Measurements from ENCODE around the gene HIPK3. TPM values are rescaled to one million over a fixed set of nuclear protein-coding genes. Genes with fewer than 3 reads are reported as not detected.

HIPK3 gene
- total and polyA plus RNA-seq, 2 experiments from 2014 or later: 5.5 to 29.8 TPM

GRCh38 chr11:33383075-33383919 lies 126.1 kb downstream of the HIPK3 start:
- Histone ChIP-seq H3K4me3 (no peak overlapping the region), H3K27ac (ENCODE audit: low read depth) (no peak overlapping the region), H3K4me2 (no peak overlapping the region), H4K20me1 (replicated peaks; ENCODE audit: insufficient read depth) (no peaks in the 10 kb centered on the region; the same call in 1 of the 2 replicates), H2AFZ (no peak overlapping the region), H3K27me3 (ENCODE audit: insufficient read depth) (peaks cover 12% of the 10 kb centered on the region), H3K79me2 (replicated peaks; ENCODE audit: insufficient read depth) (no peaks in the 10 kb centered on the region), H3F3A (replicated peaks; ENCODE audit: low read depth) (no peaks in the 10 kb centered on the region), H3K4me1 (ENCODE audit: insufficient read depth) (no peaks in the 10 kb centered on the region), H3K9me2 (ENCODE audit: insufficient read depth) (no peaks in the 10 kb centered on the region), H3K36me3 (ENCODE audit: insufficient read depth) (no peaks in the 10 kb centered on the region; the same call in 1 of the 2 replicates)
- no peak overlapping the region for H3K4me3 Mint-ChIP-seq
- no peak for DNase-seq (ENCODE audit: low spot score)
- H3K4me1 Mint-ChIP-seq: peaks cover 3% of the 10 kb centered on the region; the same call in 2 of the 3 replicates
- 0 out of 3 replicates have a peak, but pooled peaks cover 3% of the 10 kb centered on the region for H3K36me3 Mint-ChIP-seq (ENCODE audit: low read depth)
- ATAC-seq: no peak
- H3K27ac Mint-ChIP-seq: no peak overlapping the region
- TF ChIP-seq STAT1 (IDR thresholded peaks at IDR 0.05; ENCODE audit: unreplicated experiment) (no peak), JUNB (IDR thresholded peaks at IDR 0.05; ENCODE audit: unreplicated experiment) (no peak), ZNF114 (CRISPR knock-in tag; IDR thresholded peaks at IDR 0.05) (no peak), CREB1 (CRISPR knock-in tag; IDR thresholded peaks at IDR 0.05; ENCODE audit: low read depth) (no peak), REST (IDR thresholded peaks at IDR 0.05; ENCODE audit: unreplicated experiment) (no peak), POLR2AphosphoS5 (IDR thresholded peaks at IDR 0.05; ENCODE audit: low read depth) (no peak), EZH2 (IDR thresholded peaks at IDR 0.05; ENCODE audit: low read depth, unreplicated experiment) (no peak), NANOG (IDR thresholded peaks at IDR 0.05; ENCODE audit: borderline replicate concordance) (no peak), ZNF331 (CRISPR knock-in tag; IDR thresholded peaks at IDR 0.05; ENCODE audit: low read depth) (no peak), EZH2phosphoT487 (IDR thresholded peaks at IDR 0.05; ENCODE audit: unreplicated experiment) (no peak)
- TF ChIP-seq, protein P1, sequence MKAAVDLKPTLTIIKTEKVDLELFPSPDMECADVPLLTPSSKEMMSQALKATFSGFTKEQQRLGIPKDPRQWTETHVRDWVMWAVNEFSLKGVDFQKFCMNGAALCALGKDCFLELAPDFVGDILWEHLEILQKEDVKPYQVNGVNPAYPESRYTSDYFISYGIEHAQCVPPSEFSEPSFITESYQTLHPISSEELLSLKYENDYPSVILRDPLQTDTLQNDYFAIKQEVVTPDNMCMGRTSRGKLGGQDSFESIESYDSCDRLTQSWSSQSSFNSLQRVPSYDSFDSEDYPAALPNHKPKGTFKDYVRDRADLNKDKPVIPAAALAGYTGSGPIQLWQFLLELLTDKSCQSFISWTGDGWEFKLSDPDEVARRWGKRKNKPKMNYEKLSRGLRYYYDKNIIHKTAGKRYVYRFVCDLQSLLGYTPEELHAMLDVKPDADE (IDR thresholded peaks at IDR 0.05): no peak
- TF ChIP-seq, protein P2, sequence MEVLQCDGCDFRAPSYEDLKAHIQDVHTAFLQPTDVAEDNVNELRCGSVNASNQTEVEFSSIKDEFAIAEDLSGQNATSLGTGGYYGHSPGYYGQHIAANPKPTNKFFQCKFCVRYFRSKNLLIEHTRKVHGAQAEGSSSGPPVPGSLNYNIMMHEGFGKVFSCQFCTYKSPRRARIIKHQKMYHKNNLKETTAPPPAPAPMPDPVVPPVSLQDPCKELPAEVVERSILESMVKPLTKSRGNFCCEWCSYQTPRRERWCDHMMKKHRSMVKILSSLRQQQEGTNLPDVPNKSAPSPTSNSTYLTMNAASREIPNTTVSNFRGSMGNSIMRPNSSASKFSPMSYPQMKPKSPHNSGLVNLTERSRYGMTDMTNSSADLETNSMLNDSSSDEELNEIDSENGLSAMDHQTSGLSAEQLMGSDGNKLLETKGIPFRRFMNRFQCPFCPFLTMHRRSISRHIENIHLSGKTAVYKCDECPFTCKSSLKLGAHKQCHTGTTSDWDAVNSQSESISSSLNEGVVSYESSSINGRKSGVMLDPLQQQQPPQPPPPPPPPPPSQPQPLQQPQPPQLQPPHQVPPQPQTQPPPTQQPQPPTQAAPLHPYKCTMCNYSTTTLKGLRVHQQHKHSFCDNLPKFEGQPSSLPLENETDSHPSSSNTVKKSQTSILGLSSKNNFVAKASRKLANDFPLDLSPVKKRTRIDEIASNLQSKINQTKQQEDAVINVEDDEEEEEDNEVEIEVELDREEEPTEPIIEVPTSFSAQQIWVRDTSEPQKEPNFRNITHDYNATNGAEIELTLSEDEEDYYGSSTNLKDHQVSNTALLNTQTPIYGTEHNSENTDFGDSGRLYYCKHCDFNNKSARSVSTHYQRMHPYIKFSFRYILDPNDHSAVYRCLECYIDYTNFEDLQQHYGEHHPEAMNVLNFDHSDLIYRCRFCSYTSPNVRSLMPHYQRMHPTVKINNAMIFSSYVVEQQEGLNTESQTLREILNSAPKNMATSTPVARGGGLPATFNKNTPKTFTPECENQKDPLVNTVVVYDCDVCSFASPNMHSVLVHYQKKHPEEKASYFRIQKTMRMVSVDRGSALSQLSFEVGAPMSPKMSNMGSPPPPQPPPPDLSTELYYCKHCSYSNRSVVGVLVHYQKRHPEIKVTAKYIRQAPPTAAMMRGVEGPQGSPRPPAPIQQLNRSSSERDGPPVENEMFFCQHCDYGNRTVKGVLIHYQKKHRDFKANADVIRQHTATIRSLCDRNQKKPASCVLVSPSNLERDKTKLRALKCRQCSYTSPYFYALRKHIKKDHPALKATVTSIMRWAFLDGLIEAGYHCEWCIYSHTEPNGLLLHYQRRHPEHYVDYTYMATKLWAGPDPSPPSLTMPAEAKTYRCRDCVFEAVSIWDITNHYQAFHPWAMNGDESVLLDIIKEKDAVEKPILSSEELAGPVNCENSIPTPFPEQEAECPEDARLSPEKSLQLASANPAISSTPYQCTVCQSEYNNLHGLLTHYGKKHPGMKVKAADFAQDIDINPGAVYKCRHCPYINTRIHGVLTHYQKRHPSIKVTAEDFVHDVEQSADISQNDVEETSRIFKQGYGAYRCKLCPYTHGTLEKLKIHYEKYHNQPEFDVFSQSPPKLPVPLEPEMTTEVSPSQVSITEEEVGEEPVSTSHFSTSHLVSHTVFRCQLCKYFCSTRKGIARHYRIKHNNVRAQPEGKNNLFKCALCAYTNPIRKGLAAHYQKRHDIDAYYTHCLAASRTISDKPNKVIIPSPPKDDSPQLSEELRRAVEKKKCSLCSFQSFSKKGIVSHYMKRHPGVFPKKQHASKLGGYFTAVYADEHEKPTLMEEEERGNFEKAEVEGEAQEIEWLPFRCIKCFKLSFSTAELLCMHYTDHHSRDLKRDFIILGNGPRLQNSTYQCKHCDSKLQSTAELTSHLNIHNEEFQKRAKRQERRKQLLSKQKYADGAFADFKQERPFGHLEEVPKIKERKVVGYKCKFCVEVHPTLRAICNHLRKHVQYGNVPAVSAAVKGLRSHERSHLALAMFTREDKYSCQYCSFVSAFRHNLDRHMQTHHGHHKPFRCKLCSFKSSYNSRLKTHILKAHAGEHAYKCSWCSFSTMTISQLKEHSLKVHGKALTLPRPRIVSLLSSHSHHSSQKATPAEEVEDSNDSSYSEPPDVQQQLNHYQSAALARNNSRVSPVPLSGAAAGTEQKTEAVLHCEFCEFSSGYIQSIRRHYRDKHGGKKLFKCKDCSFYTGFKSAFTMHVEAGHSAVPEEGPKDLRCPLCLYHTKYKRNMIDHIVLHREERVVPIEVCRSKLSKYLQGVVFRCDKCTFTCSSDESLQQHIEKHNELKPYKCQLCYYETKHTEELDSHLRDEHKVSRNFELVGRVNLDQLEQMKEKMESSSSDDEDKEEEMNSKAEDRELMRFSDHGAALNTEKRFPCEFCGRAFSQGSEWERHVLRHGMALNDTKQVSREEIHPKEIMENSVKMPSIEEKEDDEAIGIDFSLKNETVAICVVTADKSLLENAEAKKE (CRISPR knock-in tag; IDR thresholded peaks at IDR 0.05): no peak
- peaks cover 6% of the 10 kb centered on the region for H3K27me3 Mint-ChIP-seq (ENCODE audit: insufficient read depth, low read depth, poor library complexity)
- H3K9me3 Mint-ChIP-seq: peaks cover 11% of the 10 kb centered on the region; the same call in 2 of the 3 replicates
